Limb (tissue), 2 donors: ENCODE results near the gene KCNMA1.

Experiments
- DNase-seq, 2 donors: peaks; one replicate each; pipeline ENCODE4 v3.0.0-alpha.2; 2016; ENCODE audit errors: extremely low spot score in 2 of 2

Gene KCNMA1

DNA sequence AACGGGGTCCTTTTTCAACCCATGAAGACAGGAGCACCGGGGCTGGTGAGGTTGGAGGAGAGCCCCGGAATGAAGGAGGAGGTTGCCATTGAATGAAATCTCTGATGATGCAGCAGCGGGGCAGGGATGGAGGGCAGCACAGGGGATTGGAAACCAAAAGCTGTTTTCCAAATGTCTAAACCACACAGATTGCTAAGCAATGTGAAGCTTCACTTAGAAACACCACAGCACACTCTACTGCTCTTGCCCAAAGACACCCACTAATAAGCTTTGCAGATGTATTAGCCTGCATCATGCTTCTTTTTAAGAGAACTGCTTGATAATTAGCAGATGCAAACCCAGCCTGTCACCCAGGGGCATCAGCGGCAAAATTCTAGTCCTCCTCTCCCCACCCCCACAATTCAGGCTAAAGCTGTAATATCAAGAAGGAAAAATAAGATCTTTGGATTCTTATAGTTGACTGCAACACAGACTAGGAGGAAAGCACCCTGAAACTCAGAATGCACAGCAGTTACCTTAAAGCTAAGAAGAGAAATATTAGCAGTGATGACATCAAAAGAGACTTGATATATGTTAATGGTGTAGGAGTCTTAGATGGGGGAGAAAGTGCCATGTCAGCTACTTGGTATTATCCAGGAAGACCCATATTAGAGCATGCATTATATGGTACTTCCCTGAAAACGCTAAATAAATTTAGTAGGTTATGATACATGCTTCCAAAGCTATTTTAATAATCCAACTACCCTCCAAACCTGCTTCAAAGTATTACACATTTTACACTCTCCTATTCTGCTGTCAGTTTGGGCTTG lies 666.7 kb downstream of the KCNMA1 start:
- DNase-seq, result peak in 1 of 2 donors; percentile 36

DNA sequence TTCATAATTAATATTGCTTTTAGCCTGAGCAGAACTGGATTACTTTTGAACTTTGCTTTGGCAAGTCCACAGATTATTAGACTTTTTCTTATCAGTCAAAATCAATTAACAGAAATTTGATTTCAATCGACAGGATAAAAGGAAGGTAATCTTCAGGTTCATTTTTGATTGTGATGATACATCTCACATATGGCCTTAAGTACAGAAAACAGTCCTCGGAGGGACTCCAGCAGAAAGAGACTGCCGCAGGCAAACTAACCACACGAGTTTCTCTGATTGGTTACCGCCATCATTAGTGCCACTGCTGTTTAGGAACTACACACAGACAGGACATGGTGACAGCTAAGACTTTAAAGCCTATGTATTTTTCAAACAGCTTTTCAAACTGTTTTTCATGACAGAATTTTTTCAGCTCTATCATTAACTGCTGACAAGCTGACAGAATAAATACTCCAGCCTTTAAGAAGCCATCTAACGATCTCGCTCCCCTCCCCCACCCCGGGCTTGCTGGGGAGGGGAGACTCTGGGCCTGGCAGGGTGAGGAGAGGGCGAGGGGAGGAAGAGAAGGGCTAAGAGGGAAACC lies 668.2 kb downstream of the KCNMA1 start:
- no peak for DNase-seq

DNA sequence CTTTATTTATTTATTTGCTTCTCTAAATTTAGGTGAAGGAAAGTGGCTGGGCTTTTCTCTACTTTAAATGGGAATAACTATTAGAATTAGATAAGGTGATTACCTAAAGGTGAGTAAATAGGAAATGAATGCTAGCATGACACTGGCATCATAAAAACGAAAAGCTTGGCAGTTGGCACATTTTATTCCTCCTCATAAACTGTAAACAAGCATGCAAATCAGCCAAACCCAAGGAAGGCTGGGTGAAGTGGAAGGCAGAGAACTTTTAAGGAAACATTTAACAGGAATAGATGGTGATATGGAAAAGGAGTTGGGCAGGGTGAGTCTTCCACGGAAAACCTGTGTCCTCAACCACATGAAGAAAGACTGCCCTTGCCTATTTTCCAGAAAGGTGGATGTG lies 669.1 kb downstream of the KCNMA1 start:
- no peak for DNase-seq

DNA sequence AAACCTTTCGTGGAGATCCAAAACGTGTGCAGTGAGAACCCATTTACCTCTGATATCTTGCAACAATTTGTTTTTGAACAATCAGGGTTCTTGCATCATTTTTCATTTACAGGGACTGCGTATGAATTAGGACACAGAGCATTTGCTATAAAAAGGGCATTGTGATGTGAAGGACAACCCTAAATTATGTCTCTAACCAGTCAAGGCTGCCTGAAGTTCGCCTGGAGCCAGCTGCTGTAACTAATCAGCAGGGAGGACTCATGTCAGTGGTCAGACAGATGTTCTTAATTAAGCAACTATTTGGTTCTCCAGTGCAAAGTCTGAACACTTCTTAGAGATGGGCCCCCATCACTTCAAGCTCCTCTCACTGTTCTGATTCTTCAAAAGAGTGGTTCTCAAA lies 674.8 kb downstream of the KCNMA1 start:
- no peak for DNase-seq

DNA sequence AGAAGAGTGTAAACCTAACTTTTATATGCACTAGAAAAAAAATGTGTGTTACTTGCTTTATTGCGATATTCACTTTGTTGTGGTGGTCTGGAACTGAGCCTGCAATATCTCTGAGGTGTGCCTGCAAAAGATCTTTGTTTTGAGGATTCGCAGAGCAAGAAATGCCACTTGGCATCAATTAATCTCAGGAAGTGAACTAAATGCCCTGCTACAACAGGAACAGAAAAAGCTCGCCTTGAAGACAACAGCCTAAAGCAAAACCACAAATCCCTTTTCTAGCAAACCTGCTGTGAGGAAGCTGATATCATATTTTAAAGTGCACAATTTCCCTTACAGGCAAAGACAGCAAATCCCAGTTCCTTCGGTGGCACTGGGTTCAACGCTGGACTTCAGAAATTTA lies 675.8 kb downstream of the KCNMA1 start:
- DNase-seq, result no peak

DNA sequence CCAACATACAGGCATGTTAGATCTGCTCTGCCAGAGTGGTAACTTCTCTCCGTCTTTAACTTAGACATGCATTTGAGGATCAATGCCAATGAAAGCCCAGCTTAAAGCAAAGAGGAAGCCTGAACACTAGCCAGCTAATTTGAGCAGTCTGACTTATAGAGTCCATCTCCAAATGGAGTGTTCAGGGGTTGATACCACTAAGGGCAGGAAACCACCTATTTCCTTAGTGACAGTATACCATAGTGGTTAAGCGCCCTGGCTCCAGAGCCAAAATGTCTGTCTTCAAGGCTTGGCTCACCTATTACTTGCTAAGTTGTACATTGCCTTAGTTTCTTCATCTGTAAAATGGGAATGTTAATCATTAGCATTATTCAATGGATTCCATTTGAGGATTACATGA lies 678.5 kb downstream of the KCNMA1 start:
- no peak for DNase-seq

DNA sequence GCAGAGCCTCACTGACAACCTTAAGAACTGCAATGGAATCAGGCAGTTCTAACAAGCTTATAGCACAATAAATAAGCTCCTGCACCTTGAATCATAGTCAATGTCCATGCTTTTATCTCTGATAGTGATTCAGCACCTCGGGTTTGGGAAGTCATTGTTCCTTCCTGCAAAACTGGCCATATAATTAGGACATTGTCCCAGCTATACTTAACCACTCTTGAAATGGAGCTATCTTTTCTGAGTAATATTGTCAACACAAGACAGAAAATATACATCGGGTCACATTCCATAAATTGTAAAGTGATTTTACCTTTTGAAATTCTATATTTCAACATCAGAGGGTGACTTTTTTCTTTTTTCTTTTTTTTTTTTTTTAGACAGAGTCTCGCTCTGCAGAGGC lies 682.8 kb downstream of the KCNMA1 start:
- DNase-seq, result no peak

DNA sequence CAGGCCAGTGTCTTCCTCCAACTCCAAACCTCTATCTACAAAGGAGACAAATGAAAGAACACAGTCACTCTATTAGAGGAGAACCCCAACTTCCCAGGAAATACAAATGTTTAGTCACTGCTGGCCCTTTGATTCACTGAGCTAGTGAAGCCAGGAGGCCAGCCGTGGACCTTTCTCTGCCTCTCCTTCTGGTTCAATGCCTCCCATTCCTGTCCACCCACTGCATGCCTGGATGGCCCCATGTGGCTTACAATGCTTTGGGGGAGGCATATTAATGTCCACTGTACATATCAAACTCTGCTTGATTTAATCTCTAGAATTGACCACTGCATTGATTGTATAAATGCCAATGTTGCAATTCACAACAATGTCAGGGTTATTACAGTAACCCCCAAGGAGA lies 687.3 kb downstream of the KCNMA1 start:
- no peak for DNase-seq

DNA sequence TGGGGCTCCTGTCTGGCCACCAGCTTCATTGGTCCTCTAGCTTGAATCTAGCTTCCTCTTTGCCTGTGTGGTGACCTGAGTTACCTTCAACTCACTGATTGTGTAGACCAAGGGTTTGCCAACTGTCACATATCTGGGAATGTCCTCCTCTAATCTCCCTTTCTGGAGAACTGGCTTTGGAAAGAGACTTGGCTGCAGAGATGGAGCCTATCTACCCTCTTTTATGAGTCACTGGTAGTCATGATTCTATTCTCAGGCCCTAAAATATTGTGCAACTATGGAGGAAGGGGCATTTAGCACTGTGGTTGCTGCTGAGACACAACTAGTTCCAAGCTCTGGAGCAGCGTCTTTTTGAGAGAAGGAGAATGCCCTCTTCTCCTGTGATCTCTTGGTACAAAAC lies 691.3 kb downstream of the KCNMA1 start:
- no peak for DNase-seq

DNA sequence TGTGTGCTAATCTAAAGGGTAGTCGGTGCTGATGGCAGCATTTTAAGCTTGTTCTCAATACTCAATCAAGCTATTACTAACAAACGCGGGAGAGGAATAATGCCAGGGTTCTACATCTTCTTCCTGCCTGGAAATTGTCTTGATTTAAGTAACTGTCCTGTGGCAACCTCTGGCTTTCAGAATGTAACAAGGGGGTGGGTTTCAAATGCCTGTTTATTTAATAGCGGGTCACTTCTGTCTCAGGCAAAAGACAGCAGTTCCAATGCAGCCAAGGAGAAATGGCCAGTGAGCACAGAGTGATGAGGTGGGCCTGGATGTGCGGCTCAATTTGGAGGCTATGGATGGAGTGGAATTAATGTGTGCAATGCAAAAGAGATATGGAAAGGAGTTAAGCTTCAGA lies 692.4 kb downstream of the KCNMA1 start:
- no peak for DNase-seq

DNA sequence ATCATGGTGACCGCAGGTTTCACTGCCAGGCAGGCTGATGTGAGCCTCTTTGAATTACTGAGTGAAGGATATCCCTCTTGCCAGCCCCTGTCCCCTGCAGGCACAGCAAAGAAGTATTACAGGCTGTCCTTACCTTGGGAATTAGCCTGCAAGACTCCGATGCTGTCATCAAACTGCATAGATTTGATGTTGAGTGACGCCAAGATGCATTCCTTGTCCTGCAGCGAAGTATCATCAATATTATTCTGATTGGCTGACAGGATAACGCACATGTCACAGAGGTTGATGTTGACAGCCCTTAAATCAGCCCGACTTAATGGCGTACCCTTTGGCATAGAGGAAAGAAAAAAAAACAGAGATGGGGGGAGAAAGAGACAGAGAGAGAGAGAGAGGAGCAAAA lies 693.0 kb downstream of the KCNMA1 start:
- DNase-seq, result no peak

DNA sequence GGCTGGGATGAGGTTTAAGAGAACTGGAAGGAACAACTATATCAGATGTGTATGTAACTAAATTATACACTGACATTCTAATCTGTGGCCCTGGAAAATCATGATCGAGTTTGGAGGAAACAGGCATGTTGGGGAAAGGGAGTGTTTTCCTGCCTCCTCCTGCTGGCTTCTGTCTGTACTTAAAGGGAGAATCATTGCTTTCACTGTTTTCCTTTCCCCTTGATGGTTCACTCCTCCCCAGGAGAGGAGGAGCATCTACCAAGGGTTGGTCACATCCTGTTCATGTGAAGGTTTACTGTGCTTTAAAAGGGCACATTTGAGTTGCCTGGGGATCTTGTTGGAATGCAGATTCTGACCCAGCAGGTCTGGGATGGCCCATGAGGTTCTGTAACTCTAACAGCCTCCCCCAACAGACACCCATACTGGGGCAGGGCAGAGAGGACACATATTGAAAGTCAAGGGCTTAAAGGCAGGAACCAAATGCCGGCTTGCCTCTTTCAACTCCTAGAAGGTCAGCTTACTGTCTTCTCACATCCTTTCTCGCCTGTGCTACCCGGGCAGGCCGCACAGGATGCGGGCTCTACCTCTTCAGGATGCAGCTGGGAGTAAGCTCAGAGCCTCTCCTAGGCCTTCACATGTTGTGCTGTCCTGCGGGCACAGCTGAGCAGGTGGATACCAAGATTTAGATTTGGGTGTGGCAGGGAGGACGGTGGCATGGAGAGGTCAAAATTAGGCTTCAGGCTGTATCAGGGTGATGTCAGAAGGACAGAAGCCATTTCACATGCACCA lies 694.8 kb downstream of the KCNMA1 start:
- DNase-seq, result no peak

DNA sequence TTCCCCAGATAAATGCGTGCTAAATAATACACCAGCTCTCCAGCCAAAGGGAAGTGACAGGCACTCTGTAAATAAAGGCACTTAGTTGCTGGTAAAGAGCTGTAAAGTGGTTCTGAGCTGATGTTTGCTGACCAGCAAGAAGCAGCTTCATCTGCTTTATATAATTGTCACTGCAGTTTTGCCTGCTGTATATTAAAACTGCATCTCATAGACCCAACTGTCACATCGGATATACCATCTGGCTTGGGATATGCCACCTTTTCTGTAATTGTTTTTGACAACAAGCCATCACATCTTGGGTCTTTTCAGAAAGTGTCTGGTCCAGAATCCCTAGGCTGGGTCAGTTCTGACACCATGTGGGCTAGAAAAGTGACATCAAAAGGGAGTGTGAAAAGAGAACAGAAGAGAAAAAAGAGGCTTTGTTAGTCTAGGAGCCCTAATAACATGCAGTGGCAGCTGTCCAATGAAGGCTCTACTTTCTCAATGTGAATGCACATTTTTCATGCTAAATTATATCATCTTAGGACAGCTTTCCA lies 697.6 kb downstream of the KCNMA1 start:
- no peak for DNase-seq

DNA sequence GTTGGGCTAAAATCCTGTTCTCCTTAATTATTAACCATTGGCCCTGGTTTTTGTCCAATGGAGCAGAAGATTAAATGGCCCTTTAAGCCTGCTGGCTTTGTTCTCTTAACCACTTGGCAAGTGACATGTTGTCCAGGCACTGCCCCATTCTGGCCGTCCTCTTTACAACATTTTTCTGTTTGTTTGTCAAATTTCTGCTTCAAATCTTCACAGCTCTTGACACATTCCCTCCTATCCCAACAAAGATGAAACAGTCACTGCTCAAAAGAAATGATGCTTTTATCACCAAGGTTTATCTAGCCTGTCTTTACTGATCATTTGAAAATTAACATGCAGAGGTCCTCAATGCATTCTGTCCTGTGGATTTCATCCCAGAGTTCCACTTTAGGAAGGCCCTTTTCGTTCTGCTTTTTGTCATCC lies 700.4 kb downstream of the KCNMA1 start:
- no peak for DNase-seq

DNA sequence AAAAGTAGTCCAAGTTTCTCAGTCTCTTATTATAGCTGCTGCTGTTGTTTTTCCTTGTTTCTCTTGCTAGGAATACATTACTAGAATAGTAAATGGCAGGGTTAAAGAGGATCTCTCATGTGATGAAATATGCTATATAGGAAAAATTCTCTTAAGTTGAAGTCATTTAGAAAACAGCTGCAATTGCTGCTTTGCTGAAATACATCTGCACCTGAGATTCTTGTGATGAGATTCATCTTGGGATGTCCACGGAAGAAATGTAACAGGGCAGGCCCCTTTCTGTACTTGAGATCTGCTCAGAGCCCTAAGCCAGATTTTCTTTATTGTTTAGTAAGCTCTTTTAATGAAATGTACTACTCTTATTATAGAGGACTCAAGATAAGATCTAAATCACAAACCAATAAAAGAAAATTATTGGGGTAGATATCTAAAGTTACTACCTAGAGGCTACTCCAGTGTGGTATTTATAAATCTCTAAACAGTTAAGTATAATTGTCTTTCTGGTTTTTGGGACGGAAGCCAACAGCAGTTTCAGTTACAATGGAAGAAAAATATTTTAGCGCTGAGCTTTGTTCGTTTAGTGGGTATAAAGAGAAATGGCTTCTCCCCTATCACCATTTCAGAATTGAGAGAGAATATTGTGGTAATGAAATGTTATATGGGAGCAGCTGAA lies 701.5 kb downstream of the KCNMA1 start:
- no peak for DNase-seq

DNA sequence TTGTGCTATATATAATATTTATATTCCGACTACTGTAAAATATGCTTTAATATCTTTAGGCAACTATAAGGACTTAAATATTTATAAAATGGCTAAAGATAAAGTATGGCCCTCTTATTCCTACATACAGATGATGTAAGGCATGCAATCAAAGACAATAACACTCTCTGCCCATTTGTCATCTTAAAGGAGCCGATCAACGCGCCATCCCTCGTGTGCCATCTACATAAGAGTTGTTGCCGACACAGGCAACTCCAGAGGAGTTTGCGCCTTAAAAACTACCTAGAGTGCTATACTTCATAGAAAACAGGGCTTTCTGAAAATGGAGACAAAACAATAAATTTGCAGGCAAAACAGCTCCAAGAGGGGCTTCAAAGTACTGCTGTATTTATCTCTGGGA lies 709.0 kb downstream of the KCNMA1 start:
- DNase-seq, result no peak

DNA sequence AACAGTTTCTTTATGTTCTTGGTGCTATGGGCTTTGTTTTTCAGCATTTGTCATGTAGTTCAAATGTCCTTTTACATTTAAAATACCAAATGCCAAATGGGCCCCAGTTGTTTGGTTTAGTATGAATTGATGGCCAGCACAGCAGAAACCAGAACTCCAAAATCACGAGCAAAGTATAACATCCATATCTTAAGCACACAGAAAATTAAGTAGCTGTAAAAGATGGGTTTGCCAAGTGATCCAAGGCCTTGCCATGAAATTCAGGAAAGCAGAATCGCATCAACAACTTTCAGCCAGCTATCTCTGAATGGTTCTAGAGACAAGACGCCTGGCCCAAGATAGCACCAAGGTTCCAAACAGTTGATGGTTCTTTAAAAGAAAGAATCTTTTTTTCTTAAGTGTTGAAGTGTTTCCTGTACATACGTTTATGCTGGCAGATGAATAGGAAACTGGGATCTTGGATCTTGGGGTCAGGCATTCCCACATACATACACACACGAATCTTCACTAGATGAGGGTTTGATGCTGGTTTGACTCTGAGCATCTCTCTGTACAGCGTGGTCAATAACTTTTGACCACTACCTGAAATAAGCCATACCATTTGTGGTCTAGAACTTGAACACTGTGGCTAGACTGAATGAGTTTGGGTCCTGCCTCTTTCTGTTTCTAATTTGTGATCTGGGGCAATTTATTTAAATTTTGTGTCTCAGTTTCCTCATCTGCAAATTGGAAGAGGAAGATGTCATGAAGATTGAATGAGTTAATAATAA lies 711.8 kb downstream of the KCNMA1 start:
- no peak for DNase-seq

DNA sequence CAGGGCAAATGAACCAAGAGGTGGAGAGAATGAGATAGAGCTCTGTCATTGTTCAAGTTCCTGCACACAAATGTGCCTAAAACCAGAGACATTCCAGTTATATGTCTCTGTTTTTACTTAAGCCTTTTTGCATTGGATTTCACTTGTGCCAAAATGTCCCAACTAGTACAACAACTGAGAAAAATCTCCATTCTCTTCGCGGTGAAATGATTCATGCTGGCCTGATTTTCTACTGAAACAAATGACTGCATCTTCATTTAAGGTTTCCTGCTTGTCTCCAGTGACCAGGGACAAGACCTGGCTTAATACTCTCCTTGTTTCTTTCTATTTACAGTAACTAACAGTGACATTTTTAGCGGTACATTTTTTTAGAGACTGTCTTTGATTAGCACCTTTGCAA lies 714.9 kb downstream of the KCNMA1 start:
- DNase-seq, result no peak

DNA sequence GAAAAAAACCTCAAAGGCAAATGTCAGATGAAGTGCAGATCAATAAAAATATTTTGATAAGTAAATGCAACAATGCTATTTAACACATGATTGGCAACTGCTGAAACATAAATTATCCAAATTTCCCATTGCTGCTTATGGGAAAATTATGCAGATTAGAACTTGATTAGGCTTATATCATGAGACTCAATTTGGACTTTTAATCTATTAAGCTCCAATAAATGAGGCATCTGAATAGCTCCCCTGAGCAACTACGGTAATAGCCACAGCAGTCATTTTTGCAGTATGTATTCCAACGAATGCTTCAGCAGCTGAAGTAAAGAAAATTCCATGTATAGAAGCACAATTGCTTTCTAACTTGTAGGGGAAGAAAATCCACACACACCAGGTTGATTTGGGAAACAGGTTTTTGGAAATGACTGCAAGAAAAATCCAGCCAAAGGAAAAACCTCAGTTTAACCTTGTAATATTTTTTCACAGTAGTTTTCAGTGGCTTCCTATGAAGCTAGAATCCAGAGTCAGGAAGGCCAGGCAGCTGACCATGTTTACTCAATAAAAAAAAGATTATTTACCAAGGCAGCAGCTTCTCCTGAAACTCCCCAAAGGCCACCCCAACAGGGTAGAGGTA lies 716.1 kb downstream of the KCNMA1 start:
- DNase-seq, result no peak

DNA sequence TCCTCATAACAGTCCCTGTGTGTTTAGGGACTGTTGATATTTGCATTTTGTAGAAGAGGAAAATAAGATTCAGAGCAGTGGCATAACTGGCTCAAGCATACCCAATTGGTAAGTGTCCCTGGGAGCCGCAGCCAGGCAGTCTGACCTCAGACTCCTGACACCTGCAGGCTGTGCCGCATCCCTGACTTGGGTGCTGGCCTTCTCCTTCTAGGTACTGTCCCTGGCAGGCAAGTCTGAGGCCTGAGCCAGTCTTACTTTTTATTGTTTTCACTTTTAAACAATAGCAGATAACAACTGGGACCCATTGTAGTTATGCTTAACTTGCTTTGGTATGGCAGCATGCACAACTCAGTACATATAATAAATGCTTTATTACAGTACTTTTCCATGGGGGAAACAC lies 717.0 kb downstream of the KCNMA1 start:
- DNase-seq, result no peak

DNA sequence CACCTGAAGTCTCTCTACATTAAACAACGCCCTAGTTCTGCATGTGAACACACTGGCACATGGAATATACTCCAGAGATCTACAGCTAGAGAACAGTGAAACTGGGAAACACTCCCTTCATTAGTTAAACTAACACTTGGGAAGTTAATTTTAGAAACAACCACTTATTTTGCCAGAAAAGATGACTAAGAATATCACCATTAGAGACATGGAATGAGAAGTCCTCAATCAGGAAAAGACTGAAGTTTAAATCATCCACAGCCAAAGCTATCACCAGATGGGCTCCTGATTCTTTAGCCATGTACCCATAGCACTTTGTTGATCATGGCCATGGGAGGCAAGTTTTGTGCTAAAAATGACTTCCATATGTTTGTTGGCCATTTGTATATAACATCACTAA lies 719.5 kb downstream of the KCNMA1 start:
- DNase-seq, result no peak
